GM12878 (cell line): ENCODE results near the gene KLF7. TPM values are rescaled to one million over a fixed set of nuclear protein-coding genes. Genes with fewer than 3 reads are reported as not detected.

Experiments used
- ATAC-seq: fragments of 200-7000 bp; cut with Tn5 transposase; 3 replicates; pipeline ENCODE4 v1.9.1; 2020; ENCODE audit warnings: mild to moderate bottlenecking, moderate library complexity
- BruUV-seq: library from RNA; stranded (reverse); fragments of 400-500 nt; replicated peaks from 2 replicates; lab custom pipeline; 2021; lab: Mats Ljungman, UMichigan
- CTCF ChIA-PET: fragments of 300-600 bp; sonication (Branson Sonifier 250); formaldehyde crosslinking; extraction: SDS; loops from one replicate; lab custom pipeline; 2021; ENCODE audit warnings: inconsistent platforms; lab: Yijun Ruan, JAX
- POLR2A ChIA-PET: fragments of 350-600 bp; formaldehyde crosslinking; extraction: SDS; loops from one replicate; lab custom pipeline; 2021; ENCODE audit warnings: inconsistent platforms; lab: Charles Lee
- RAD21 ChIA-PET: fragments of 300-600 bp; sonication (Branson Sonifier 250); formaldehyde crosslinking; loops from one replicate; lab custom pipeline; 2023; ENCODE audit warnings: antibody characterized with exemption; ENCODE audit not compliant: unreplicated experiment; lab: Charles Lee
- SMC1A ChIA-PET: fragments of 300-600 bp; sonication (Branson Sonifier 250); formaldehyde crosslinking; loops from one replicate; lab custom pipeline; 2023; ENCODE audit not compliant: unreplicated experiment, uncharacterized antibody; lab: Charles Lee
- DNase-seq: peaks from one replicate; pipeline ENCODE4 v3.0.0-alpha.2; 2011; ENCODE audit warnings: low read depth, low spot score
- FAIRE-seq: peaks from 3 replicates; lab custom pipeline; 2011; peaks lifted over from hg19 to GRCh38; lab: Jason Lieb, UNC
- H2AFZ ChIP-seq: 2 replicates; pipeline ENCODE4 v1.6.0; 2011; ENCODE audit warnings: low read depth, low read length, control low read depth; ENCODE audit not compliant: control insufficient read depth
- H3K27ac ChIP-seq: 2 replicates; pipeline ENCODE4 v1.5.1; 2011; ENCODE audit warnings: control low read depth; ENCODE audit not compliant: control insufficient read depth, insufficient read depth
- H3K27me3 ChIP-seq, 2 experiments: replicated peaks in 1 of 2; 2 replicates each; pipeline versions ENCODE4 v1.6.0 to v1.6.1; 2011; ENCODE audit warnings: low read length in 1 of 2; ENCODE audit not compliant: control insufficient read depth in 2 of 2, insufficient read depth in 2 of 2
- H3K36me3 ChIP-seq, 2 experiments: 2 replicates each; pipeline ENCODE4 v1.5.1; 2011; ENCODE audit warnings: low read length in 1 of 2; ENCODE audit not compliant: control insufficient read depth in 2 of 2, insufficient read depth in 2 of 2
- H3K4me1 ChIP-seq: 2 replicates; pipeline ENCODE4 v1.6.1; 2011; ENCODE audit warnings: mild to moderate bottlenecking, low read length, moderate library complexity, mixed read lengths; ENCODE audit not compliant: control insufficient read depth, insufficient read depth
- H3K4me2 ChIP-seq: 2 replicates; pipeline ENCODE4 v1.6.0; 2011; ENCODE audit warnings: control low read depth; ENCODE audit not compliant: control insufficient read depth, insufficient read depth
- H3K4me3 ChIP-seq: fragments of 200-600 bp; sonication (generic); 2 replicates; pipeline ENCODE4 v1.5.1; 2016
- H3K79me2 ChIP-seq: 2 replicates; pipeline ENCODE4 v1.6.0; 2011; ENCODE audit warnings: low read length; ENCODE audit not compliant: control insufficient read depth, insufficient read depth
- H3K9ac ChIP-seq: 2 replicates; pipeline ENCODE4 v1.8.0; 2011; ENCODE audit warnings: low read length, control low read depth, mixed read lengths; ENCODE audit not compliant: control insufficient read depth, insufficient read depth
- H3K9me3 ChIP-seq: replicated peaks from 3 replicates; pipeline ENCODE4 v1.5.1; 2011; ENCODE audit warnings: mild to moderate bottlenecking, low read length; ENCODE audit not compliant: control insufficient read depth, insufficient read depth
- H4K20me1 ChIP-seq: 2 replicates; pipeline ENCODE4 v1.6.0; 2011; ENCODE audit not compliant: control insufficient read depth, insufficient read depth
- DPF2 ChIP-seq: fragments of 450-650 bp; IDR thresholded peaks from 2 replicates; pipeline ENCODE4 v1.6.1; 2017; ENCODE audit warnings: mild to moderate bottlenecking
- FOS ChIP-seq: IDR thresholded peaks from 3 replicates; pipeline ENCODE4 v1.6.1; 2011; ENCODE audit warnings: borderline replicate concordance; ENCODE audit not compliant: insufficient read length; ENCODE audit errors: extremely low read depth
- KDM1A ChIP-seq: fragments of 200-600 bp; sonication (generic); IDR thresholded peaks from 2 replicates; pipeline ENCODE4 v1.6.1; 2016; ENCODE audit warnings: borderline replicate concordance
- KLF5 ChIP-seq: fragments of 450-650 bp; IDR thresholded peaks from 2 replicates; pipeline ENCODE4 v1.6.1; 2014; ENCODE audit warnings: mild to moderate bottlenecking; ENCODE audit not compliant: partially characterized antibody
- LARP7 ChIP-seq: fragments of 450-650 bp; IDR thresholded peaks from 2 replicates; pipeline ENCODE4 v1.6.1; 2017; ENCODE audit warnings: mild to moderate bottlenecking
- RAD21 ChIP-seq: IDR thresholded peaks from 2 replicates; pipeline ENCODE4 v1.6.1; 2011; ENCODE audit warnings: mild to moderate bottlenecking, low read depth, low read length, moderate library complexity; ENCODE audit not compliant: insufficient read depth
- ZBTB4 ChIP-seq: fragments of 450-650 bp; formaldehyde crosslinking; IDR thresholded peaks from 2 replicates; pipeline ENCODE4 v1.4.0; 2022; ENCODE audit warnings: mild to moderate bottlenecking, moderate library complexity
- ZNF622 ChIP-seq: fragments of 450-650 bp; IDR thresholded peaks from 2 replicates; pipeline ENCODE4 v1.6.1; 2017; ENCODE audit warnings: mild to moderate bottlenecking, inconsistent platforms
- WGBS: methylation state at CpG from one replicate; pipeline ENCODE4 v1.1.6; 2016; ENCODE audit warnings: low lambda C conversion rate; ENCODE audit not compliant: insufficient replicate concordance, insufficient coverage; ENCODE audit errors: missing lambda C conversion rate; 5-methylcytosine and 5-hydroxymethylcytosine counted together
- in situ Hi-C: fragments of 300-500 bp; cut with MboI; formaldehyde crosslinking; loops from 9 replicates; pipeline ENCODE4 v1.14.3; 2018; ENCODE audit warnings: mixed read lengths
- intact Hi-C: fragments of 100-400 bp; cut with micrococcal nuclease; formaldehyde crosslinking; loops from one replicate; pipeline ENCODE4 v1.14.2; 2022; ENCODE audit not compliant: unreplicated experiment
- polyA plus RNA-seq, 11 experiments: library from polyadenylated mRNA; depleted of rRNA in 4 of 11; unstranded in 6 of 11; stranded (reverse) in 5 of 11; fragments of >200 nt; fragmentation: Nextera tagmentation in 4 of 11; fragmentation: Illumina TruSeq in 1 of 11; extraction: Ambion mirVana in 4 of 11; extraction: Trizol in 1 of 11; gene quantifications; 1 replicate in 1 of 11; 2 replicates in 10 of 11; pipeline versions ENCODE4 v1.2.1 to v1.2.3, GENCODE V29; 2011 to 2016; ENCODE audit warnings: inconsistent platforms in 2 of 11, missing spikeins in 2 of 11, low read depth in 1 of 11
- total RNA-seq, 4 experiments: library from RNA; depleted of rRNA in 3 of 4; stranded (reverse); fragments of >200 nt in 3 of 4; fragmentation: Illumina TruSeq in 1 of 4; extraction: Trizol in 1 of 4; gene quantifications; 2 replicates each; pipeline versions ENCODE4 v1.2.1 to v1.2.3, GENCODE V29; 2013 to 2021
- TF ChIP-seq, protein P1 (sequence below): IDR thresholded peaks from 2 replicates; pipeline ENCODE4 v1.6.1; 2011; ENCODE audit warnings: borderline replicate concordance, low read depth, mild to moderate bottlenecking, moderate library complexity, low read length; ENCODE audit not compliant: insufficient read depth, poor library complexity, severe bottlenecking

KLF7 gene
- total and polyA plus RNA-seq, 10 of the 15 experiments (the other 5 are each of a cell fraction or from before 2014, with no cell fraction given): 2.4 to 24.8 (median 8.5) TPM

- ChIA-PET SMC1A (no interaction called here), RAD21 (no interaction called here)
- BruUV-seq: no TSS peak
These were observed 129.9 kb downstream of the KLF7 start for GRCh38 chr2:207035875-207036274.

GRCh38 chr2:207032490-207032889 lies 133.3 kb downstream of the KLF7 start:
- intact Hi-C loops: no loop called here
- H3K79me2 ChIP-seq: no peaks in the 10 kb centered on the region
- H3K4me1 ChIP-seq: no peaks in the 10 kb centered on the region
- no peak overlapping the region for H3K9ac ChIP-seq
- no peak overlapping the region for H3K27ac ChIP-seq
- FAIRE-seq: no peak
- BruUV-seq: no TSS peak
- no peaks in the 10 kb centered on the region for H3K36me3 ChIP-seq
- no peak overlapping the region for H3K4me3 ChIP-seq
- H3K27me3 ChIP-seq: no peaks in the 10 kb centered on the region
- 0% methylated on average over 2 of the region's 2 CpGs for WGBS
- H4K20me1 ChIP-seq: no peaks in the 10 kb centered on the region
- POLR2A ChIA-PET: no interaction called here
- SMC1A ChIA-PET: no interaction called here
- H3K9me3 ChIP-seq: no peaks in the 10 kb centered on the region; the same call in 2 of the 3 replicates
- TF ChIP-seq KLF5 (no peak), LARP7 (no peak), DPF2 (no peak), ZBTB4 (CRISPR knock-in tag) (no peak), KDM1A (no peak)
- RAD21 ChIA-PET: no interaction called here
- in situ Hi-C loops: no loop called here
- ATAC-seq: no peak
- CTCF ChIA-PET: no interaction called here
- no peak overlapping the region for H2AFZ ChIP-seq
- no peak for DNase-seq
- H3K4me2 ChIP-seq: no peak overlapping the region

More at GRCh38 chr2:207035875-207036274, 129.9 kb downstream of the KLF7 start:
- Histone ChIP-seq H3K4me3 (no peak overlapping the region), H3K9ac (no peak overlapping the region), H3K4me2 (no peak overlapping the region), H3K79me2 (no peaks in the 10 kb centered on the region), H3K27ac (no peak overlapping the region), H3K9me3 (no peaks in the 10 kb centered on the region; the same call in 2 of the 3 replicates), H3K4me1 (no peaks in the 10 kb centered on the region), H3K36me3 (no peaks in the 10 kb centered on the region), H4K20me1 (no peaks in the 10 kb centered on the region), H2AFZ (no peak overlapping the region), H3K27me3 (no peaks in the 10 kb centered on the region)
- in situ Hi-C loops (no loop called here), intact Hi-C loops (no loop called here)
- no peak for ATAC-seq
- POLR2A ChIA-PET: no interaction called here
- no peak for DNase-seq
- CTCF ChIA-PET: no interaction called here
- TF ChIP-seq FOS: no peak
- TF ChIP-seq ZNF622: no peak
- TF ChIP-seq, protein P1, sequence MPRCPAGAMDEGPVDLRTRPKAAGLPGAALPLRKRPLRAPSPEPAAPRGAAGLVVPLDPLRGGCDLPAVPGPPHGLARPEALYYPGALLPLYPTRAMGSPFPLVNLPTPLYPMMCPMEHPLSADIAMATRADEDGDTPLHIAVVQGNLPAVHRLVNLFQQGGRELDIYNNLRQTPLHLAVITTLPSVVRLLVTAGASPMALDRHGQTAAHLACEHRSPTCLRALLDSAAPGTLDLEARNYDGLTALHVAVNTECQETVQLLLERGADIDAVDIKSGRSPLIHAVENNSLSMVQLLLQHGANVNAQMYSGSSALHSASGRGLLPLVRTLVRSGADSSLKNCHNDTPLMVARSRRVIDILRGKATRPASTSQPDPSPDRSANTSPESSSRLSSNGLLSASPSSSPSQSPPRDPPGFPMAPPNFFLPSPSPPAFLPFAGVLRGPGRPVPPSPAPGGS: no peak
- no peak for TF ChIP-seq RAD21
- no peak for FAIRE-seq
- 34% methylated on average over 2 of the region's 2 CpGs for WGBS
